Muscle of back (tissue), 11 donors: ENCODE measurements around the gene KCNIP1. TPM values are rescaled to one million over a fixed set of nuclear protein-coding genes. Genes with fewer than 3 reads are reported as not detected.
A peak's percentile ranks its signal among the peaks of the same experiment; 100 is the strongest.

ENCODE experiments used
- DNase-seq, 3 donors: peaks; one replicate each; pipeline versions ENCODE4 v3.0.0 to v3.0.0-alpha.2; 2013
- polyA plus RNA-seq, 10 donors: library from polyadenylated mRNA; unstranded; fragments of 120-200 nt; gene quantifications; one replicate each; pipeline ENCODE4 v1.2.1, GENCODE V29; 2013; ENCODE audit not compliant: insufficient read length in 10 of 10

Gene KCNIP1
- polyA plus RNA-seq, 10 donors, result 3.3 to 5.9 (median 5.1) TPM

DNA sequence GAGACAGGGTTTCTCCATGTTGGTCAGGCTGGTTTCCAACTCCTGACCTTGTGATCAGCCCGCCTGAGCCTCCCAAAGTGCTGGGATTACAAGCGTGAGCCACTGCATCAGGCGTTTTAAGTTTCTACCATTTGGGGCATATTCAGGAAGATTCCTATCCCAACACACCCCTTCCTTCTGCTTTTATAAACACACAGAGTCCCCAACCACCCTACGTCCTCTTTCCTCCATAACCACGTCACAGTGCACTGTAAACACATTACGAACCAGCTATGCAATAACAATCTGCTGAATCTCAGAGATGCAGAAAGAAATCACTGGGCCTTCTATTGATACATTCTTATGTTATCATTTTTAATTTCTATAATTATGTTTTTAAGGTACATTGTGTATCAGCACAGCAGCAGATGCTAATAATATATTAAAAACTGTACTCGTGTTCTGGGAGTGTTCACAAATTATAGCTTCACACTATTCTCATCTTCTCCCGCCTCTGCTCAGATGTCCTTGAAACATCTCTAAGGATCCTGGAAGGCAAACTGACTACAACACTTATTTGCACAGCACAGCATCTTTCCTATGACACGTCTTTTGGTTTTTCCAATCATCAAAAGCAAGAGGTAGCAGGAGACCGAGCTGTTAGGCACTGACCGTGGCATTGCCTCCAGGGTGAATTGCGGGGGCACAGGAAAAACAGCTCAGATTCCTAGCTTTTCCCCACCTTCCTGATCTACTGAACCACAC lies 60.2 kb downstream of the KCNIP1 start:
- DNase-seq, result no peak

DNA sequence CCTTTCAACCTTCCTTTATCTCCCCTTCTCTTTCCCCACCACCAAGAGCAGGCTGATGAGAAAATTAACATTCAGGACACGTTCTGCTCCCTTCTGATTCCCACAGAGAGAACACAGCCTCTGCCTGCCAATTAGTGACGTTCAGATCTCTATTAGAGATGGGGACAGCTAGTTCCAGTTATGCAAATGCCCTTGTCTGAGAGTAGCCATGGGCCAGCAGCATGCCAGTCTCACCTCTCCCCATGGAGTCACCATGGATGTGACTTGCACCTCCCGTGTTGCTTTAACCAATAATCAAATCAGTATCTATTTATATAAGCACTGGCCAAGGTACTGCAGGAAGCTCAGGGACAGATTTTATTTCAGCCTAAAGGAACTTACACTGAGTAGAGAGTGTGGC lies 61.3 kb downstream of the KCNIP1 start:
- no peak for DNase-seq

DNA sequence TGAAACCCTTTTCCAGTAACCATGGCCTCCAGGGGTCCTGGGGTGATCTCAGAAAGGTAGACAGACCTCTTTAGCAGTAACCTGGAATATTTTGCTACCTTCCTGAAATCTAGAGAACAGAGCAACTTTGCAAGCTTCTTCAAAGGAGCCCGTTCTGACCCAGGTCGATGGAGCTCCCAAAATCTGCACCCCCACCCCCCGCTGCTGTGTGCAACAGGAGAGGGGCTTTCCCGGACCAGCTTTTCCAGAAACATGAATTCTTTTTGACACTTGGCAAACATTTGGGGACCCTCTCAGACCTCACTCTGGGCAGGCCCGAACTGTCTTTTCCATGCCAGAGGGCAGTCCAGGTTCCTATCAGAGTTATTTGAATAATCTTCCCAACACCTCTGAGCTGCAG lies 65.3 kb downstream of the KCNIP1 start:
- DNase-seq, result no peak

DNA sequence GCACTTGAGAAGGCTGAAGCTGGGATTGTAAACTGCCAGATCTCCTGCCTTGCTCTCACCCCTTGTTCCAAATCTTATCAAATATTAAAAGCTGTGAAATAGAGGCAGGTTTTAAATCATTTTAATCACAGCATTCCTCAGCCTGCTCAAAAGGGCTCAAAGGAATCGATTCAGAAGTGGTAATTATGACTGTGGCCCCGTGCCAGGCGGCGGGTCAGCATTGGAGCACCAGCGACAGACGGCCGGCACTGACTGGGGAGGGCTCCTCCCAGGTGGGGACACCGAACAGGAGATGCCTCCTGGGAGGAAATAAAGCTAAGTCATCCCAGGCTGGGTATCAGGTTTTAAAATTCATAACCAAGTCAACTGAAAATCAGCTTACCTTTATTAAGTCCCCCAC lies 66.7 kb downstream of the KCNIP1 start:
- no peak for DNase-seq

DNA sequence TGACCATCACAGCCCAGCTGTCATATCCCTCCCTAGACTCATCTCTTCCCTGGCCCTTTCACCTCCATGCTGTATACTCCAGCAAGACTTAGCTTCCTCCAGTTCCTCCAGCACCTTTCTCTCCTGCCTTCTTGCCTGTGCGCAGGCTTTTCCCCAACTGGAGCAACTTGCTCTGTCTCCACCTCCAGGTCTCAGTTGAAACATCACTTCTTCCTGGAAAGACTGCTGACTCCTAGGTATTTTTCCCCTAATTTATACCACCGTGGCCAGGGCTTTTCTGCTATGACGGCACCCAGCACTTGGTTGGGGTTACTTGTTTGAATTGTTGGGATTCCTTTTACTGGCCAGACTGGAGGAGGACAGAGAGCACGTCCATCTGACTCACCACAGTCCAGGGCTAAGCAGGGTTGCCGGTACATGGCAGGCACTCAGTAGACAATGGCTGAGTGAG lies 67.5 kb downstream of the KCNIP1 start:
- DNase-seq, result peak in 1 of 3 donors; percentile 55

DNA sequence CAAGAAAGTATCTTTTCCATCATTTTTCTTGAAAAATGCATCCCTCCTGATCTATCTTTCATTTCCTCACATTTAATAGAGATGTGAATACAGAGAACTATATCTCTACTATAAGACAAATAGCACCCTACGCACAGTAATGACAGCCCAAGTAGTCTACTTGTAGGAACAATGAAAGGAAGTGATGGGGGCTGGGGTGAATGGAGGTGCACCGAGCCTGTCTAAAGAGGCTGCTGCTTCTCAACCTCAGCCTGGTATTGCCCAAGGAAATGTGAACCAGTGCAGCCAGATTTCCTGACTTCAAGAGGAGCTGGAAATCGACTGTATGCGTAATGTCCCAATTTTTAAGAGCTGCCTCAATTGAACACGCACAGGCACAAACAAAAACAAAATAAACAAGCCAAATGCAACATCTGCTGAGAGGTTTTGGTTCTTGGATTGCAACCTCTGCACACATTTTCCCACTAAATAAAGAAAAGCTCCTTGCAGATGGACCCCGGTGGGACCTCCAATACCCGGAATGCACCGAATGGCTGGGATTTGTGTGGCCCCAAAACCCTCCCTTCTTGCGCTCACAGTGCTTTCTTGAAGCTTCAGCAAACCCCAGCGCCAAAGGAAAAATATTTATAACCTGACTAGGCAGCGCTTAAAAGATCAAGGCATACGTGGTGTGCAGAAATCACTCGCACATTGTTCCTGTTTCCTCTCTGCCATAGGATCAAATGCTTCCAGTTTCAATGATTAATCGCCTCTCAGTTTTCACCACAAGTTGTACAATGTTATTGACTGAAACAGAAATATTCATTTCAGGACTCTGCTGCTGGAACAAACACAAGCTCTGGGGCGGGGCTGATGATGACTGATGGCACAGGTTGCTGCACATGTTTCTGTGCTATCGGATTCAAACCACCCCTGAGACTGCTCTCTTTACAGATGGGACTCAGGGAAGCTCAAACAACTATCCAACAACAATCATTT lies 68.3 kb downstream of the KCNIP1 start:
- DNase-seq, result peak; percentile 45 to 89 (median 58)

DNA sequence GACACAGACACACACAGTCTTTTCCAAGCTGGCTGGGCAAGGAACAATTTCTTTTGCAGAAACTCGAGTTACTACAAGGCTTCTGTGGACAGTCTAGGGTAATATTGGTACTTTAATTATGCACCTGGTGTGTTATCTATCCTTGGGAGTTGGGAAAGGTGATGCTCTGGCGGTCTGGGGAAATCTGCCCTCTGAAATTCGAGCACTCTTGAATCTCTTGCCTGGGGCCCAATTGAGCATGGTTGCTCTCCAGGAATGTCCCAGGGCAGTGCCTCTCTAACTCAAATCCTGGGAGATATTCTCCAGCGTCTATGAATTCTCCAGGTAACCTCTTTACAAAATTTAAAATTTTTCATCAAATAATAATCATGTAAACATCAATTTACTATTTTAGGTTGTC lies 69.3 kb downstream of the KCNIP1 start:
- no peak for DNase-seq

DNA sequence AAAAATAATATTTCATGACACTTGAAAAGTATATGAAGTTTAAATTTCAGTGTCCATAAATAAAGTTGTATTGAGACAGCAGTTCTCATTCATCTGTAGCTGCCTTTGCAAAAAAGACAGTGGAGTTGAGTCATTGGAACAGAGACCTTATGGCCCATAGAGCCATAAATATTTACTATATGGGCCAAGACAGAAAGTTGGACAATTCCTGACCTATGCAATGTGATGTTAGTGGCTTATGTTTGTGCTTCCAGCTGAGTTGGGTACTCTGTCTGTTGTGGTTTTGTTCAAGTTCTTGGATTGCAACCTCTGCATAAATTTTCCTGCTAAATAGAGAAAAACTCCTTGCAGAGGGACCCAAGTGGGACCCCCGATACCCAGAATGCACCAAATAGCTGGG lies 69.8 kb downstream of the KCNIP1 start:
- no peak for DNase-seq

DNA sequence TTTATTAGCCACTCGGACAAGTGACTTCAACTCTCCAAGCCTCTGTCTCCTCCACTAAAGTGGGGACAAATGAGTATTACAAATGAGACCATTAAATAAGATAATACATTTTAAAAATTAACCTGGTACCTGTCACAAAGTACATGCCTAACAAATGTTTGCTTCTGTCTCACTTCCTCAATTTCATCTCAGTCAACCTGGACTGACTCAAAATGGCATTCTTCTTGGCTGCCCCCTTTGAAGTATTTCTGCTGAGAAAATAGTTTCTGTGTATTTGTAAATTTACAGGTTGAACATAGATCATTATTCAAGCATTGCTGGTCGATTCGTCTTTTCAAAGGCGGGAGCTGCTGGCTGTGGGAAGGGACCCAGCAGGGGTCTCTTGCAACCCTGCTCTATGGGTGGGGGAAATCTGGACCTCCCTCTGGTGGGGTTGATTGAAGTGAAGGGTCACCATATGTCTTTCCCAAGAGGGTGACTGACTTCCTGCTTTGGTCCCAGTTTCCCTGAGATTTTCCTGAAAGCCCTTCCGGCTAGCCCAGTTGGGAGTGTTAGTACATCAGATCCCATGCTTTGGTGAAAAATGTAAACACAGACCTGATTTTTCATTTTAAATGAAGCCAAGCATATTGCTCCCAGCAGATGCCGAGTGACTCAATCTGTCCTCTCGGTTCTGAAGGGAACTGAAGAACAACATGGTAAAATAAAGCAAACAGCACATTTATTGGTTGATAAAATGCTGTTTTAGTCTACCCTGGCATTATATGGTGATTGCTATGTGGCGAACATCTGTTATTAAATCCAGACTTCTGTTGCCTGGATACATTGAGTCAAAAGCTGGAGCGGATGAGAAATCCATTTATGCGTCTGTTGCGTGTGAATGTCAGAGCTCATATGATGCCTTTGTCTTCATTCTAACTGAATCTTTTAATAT lies 73.0 kb downstream of the KCNIP1 start:
- DNase-seq, result peak in 1 of 3 donors; percentile 55

DNA sequence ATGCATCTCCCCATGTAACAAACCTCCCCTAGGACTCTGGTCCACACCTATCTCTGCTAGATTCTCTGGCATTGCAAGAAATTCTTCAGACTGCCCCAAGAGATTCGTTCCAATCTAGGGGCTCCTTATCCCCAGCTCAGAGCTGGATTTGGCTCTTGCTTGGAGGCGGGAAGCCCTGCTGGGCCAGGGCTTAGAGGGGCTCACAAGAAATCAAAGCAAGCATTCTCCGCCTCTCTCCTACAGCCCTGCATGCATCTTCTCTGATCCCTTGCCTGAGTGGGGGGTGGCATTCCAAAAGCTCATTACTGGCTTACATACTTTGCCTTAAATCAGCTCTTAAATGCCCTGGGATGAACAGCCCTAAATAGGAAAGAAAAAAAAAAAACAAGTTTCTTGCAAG lies 75.8 kb downstream of the KCNIP1 start:
- DNase-seq, result no peak

DNA sequence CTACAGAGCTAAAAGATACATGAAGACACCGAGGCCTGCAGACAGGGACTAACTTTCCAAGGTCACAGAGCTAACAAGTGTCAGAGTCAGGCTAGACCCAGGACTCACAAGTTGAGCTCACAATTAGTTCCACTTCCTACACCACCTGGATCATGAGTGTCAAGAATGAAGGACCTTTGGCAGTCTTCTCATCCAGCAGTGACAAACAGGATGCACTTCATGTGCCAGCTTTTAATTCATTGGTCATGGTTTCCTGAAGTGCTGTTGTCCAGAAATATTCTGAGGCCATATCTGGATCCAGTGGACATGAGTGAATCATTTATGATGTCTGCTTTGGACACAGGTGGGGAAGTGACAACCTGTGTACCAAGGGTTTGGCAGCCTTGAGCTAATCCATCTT lies 77.4 kb downstream of the KCNIP1 start:
- DNase-seq, result no peak

DNA sequence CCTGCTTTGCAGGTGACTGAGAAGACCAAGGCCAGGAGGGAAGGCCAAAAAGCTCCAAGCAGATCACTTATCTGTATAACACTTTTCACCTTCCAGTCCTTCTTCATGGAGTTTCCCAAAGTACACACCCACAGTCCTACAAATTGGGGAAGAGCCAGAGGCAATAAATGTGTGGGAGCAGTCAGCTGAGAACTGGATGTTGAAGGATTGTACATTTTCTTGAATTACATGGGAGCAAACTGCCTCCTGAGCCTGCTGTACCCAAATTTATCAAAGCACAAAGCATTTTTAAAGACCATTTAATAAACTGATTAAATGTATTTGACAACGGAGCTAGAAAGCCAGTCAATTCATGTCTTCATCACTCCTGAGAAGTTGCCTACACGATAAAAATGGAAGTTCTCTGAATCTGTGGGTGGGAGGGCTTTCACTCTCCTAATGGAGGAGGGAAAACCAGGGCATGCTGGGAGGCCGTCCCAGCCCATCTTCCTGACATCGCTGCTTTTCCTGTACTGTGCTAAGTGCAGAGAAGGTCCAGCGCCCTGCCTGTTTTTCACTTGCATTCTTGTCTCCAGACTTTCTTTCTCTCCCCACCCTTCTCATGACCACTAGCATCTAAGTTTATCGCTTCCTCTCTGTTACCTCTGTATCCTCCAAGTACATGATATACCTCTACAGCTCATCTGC lies 79.0 kb downstream of the KCNIP1 start:
- DNase-seq, result no peak

DNA sequence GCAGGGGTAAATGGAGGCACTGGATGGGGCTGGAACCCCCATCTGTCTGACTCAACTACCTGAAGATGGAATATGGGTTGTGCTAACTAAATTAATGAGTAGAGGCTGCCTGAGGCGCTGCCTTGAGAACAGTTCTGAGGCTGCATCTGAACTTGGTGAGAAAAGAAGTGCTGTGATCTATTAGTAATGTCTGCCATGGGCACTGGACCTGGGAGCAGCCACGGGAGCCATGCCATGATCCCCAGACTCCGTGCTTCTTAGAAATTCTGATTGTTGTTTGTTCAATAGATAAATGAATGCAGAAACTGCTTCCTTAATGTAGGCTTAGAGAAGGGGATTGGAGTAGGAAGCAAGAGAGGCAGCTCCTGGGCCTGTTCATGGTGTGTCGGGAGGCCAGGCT lies 80.2 kb downstream of the KCNIP1 start:
- no peak for DNase-seq

DNA sequence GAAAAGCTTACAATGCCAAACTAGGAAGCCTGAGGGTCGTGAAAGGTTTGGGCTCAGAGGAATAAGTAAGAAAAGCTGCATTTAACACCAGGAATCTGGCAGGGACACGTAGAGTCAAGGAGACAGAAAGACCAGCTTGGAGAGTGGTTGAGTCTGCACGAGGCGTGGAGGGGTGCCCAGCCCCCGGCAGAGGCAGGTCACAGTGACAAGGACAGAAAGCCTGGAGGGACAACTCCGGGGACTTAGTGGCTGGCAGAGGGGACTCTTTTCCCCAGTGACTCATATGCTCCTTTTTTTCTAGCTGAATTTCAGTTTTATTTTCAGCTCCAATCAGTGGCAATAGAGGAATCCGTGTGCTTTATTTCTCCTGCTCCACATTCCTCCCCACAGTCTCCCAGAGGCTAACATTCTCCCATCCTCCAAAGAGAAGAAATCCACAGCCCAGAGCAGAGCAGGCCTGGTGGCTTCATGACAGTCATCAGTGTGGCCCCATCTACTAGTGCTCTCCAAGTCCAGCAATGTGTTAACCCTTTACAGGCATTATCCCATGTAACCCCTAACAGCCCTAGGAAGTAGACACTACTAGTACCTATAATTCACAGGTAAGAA lies 80.7 kb downstream of the KCNIP1 start:
- DNase-seq, result no peak

DNA sequence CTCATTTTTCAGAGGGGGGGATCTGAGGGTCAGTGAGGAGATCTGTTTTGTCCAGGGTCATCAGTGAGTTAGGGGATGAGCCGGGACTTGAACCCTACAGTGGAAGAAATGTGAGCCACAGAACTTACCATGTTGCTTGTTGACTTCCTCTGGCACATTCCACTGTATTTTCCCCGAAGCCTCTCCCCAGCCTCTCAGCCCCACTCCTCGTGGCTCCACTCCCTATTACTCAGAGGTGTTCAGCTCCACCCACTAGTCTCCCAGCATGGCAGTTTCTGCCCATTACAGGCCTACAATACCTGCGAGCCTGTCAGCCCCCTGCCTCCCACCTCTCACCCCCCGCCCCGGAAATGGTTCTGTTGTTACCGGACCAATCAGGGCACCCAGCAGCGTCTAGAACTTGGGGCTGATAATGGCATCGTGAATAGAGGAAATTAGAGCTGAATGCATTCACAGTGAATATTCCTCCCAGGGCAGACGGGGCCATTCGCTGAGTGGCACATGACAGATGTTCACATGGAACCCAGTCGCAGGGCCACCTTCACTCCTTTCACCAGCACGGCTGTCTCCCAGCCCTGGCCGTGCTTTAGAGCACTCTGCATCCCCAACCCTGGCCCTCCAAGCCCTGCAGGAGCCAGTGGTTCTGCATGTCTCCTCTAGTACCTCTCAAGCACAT lies 81.6 kb downstream of the KCNIP1 start:
- no peak for DNase-seq

DNA sequence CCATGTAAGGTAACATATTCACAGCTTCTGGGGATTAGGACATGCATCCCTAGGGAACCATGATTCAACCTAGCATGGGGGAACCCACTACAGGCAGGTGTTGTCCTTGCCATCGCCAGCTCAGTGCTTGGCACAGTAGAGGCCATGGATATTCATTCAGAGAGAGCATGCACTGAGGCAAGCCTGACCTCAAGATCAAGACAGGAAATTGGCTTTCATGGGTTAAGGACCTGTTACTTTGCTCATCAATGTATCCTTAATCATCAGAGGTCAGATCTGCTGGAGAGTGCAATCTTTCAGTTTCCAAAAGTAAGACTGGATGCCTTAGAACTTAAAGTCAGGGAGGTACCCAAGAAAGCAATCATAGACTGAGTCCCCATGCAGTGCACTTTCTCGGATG lies 84.0 kb downstream of the KCNIP1 start:
- no peak for DNase-seq

DNA sequence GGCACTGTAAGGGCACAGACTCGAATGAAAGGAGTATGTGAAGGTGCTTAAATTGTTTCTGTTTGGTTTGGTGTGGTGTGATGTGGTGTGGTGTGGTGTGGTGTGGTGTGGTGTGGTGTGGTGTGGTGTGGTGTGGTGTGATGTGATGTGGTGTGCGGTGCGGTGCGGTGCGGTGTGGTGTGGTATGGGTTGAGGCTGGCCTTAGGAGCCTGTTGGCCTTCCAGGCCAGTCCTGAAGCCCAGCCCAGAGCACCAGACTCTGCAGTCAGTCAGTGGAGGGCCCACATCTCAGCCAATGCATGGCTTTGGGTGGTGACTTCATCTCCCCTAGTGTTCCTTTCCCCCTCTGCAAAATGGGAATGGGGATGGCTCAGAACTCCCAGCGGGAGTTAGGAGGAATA lies 85.8 kb downstream of the KCNIP1 start:
- no peak for DNase-seq

DNA sequence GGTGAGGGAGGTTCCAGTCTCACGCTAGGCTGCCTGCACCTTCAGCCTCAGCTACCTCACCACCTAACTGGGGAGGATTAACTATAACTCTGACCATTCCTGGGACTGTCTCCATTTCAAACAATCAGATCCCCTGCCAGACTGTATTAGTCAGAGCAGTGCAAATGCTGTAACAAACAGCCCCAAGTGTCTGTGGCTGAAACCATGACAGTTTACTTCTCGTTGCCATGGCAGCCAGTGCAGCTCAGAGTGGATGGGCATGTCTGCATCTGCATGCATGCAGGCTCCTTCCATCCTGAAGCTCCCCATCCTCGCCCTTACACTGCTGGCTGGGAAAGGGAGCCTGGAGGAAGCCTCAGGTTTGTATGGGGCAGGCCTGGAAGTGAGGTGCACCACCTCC lies 86.7 kb downstream of the KCNIP1 start:
- no peak for DNase-seq

DNA sequence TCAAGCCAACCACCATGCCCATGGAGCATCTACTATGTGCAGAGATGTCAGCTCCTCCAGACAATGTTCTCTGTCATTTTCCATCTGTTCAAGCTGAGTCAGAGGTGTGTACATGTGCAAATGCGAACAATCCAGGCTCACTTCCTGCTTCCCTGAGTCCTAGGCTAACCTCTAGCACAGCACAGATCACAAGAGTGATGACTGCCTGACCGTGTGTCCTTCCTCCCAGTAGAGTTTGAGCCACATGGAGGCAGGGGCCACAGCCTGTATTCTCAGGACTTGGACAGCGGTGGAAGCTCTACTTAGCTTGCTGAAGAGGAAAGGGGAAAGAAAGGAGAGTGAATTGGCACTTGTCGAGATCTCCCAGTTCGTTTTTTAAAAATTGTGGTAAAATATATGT lies 87.2 kb downstream of the KCNIP1 start:
- no peak for DNase-seq

DNA sequence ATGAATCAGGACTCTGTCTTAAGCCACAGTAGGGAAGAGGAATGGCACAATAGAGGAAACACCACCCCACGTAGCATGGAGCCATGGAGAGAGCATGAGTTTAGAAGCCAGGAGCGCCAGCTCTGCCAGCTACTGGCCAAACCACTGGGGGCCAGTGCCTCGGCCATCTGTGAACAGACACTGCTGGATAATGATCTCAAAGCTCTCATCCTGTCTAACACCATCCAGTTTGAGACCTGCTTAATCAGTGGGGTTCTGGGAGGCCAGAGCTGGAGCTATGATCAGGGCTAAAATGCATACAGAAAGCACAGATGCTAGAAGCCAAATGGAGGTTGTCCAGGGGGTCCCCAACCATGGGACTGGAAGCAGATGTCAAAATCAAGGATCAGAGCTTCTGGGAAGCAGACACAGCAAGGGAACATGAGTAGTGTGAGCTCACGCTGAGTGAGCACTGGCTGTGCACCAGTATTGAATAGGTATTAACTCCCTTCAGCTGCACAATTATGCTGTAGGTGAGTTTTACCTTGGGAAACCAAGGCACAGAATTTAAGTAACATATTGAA lies 92.7 kb downstream of the KCNIP1 start:
- peak in 2 of 3 donors; percentile 17 to 53 for DNase-seq
